OCI-LY3 (cell line): Measurements from ENCODE around the gene ADAMTS19.

Source experiments
- CTCF ChIP-seq: fragments of 200-600, 300-600 bp; sonication (generic); IDR thresholded peaks from 2 replicates; pipeline ENCODE4 v1.5.1; 2014; ENCODE audit warnings: antibody characterized with exemption, low read length, low read depth
- EZH2phosphoT487 ChIP-seq: fragments of 200-600 bp; shearing (Covaris generic); IDR thresholded peaks from 2 replicates; pipeline ENCODE4 v1.6.1; 2018; ENCODE audit warnings: antibody characterized with exemption, mixed run types, low read depth

DNA sequence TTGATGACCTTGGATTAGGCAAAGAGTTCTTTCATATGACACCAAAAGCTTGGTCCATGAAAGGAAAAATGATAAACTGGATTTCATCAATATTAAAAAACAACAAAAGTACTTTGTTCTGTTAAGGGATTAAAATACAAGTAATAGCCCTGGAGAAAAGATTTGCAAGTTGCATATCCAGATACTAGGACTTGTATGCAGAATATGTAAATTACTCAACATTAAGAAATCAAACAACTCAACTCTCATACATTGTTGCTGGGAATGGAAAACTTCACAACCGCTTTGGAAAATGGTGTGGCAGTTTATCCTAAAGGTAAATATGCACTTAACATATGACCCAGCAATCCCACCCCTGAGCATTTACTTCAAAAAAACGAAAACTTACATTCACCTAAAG, 112.0 kb downstream of the ADAMTS19 start:
- TF ChIP-seq EZH2phosphoT487 (no peak), CTCF (no peak)
